H9 (cell line): ENCODE measurements around the gene ELMO2. TPM values are rescaled to one million over a fixed set of nuclear protein-coding genes. Genes with fewer than 3 reads are reported as not detected.
A peak's percentile ranks its signal among the peaks of the same experiment; 100 is the strongest.

ENCODE experiments used
- DNase-seq: peaks from one replicate; pipeline ENCODE4 v3.0.0-alpha.2; 2017
- H2AFZ ChIP-seq: one replicate; pipeline ENCODE4 v1.6.1; 2013; ENCODE audit warnings: mild to moderate bottlenecking, low read length, control low read depth, moderate library complexity
- H2AK5ac ChIP-seq: 2 replicates; pipeline ENCODE4 v1.6.1; 2013; ENCODE audit warnings: low read length, control low read depth, mixed read lengths; ENCODE audit not compliant: insufficient read length
- H2BK120ac ChIP-seq: one replicate; pipeline ENCODE4 v1.6.1; 2013; ENCODE audit warnings: low read depth, mild to moderate bottlenecking, low read length, control low read depth, inconsistent platforms; ENCODE audit not compliant: poor library complexity, severe bottlenecking
- H2BK12ac ChIP-seq: 2 replicates; pipeline ENCODE4 v1.6.1; 2013; ENCODE audit warnings: low read length, control low read depth, mixed read lengths, low read depth; ENCODE audit not compliant: insufficient read length
- H2BK15ac ChIP-seq: 2 replicates; pipeline ENCODE4 v1.6.1; 2013; ENCODE audit warnings: low read depth, low read length, control low read depth
- H2BK20ac ChIP-seq: one replicate; pipeline ENCODE4 v1.6.1; 2013; ENCODE audit warnings: low read depth, mild to moderate bottlenecking, low read length, control low read depth, inconsistent platforms; ENCODE audit not compliant: poor library complexity, severe bottlenecking
- H2BK5ac ChIP-seq: 2 replicates; pipeline ENCODE4 v1.6.1; 2013; ENCODE audit warnings: low read length, control low read depth, mixed read lengths; ENCODE audit not compliant: insufficient read length
- H3K14ac ChIP-seq: 2 replicates; pipeline ENCODE4 v1.6.1; 2013; ENCODE audit warnings: low read length, control low read depth; ENCODE audit not compliant: insufficient read depth
- H3K18ac ChIP-seq: 2 replicates; pipeline ENCODE4 v1.6.1; 2013; ENCODE audit warnings: low read depth, mild to moderate bottlenecking, mixed read lengths, low read length, control low read depth; ENCODE audit not compliant: insufficient read length
- H3K23ac ChIP-seq: 2 replicates; pipeline ENCODE4 v1.6.1; 2013; ENCODE audit warnings: low read length, control low read depth, mixed read lengths, low read depth; ENCODE audit not compliant: insufficient read length
- H3K23me2 ChIP-seq: 2 replicates; pipeline ENCODE4 v1.6.1; 2013; ENCODE audit warnings: low read depth, mild to moderate bottlenecking, mixed read lengths, low read length, control low read depth; ENCODE audit not compliant: insufficient read length, poor library complexity, severe bottlenecking
- H3K27ac ChIP-seq: 2 replicates; pipeline ENCODE4 v1.5.1; 2013; ENCODE audit warnings: low read length, control low read depth, mixed read lengths, low read depth; ENCODE audit not compliant: insufficient read length
- H3K27me3 ChIP-seq: 2 replicates; pipeline ENCODE4 v1.6.1; 2013; ENCODE audit warnings: low read length, control low read depth, inconsistent platforms; ENCODE audit not compliant: insufficient read depth
- H3K4ac ChIP-seq: 2 replicates; pipeline ENCODE4 v1.6.1; 2013; ENCODE audit warnings: low read depth, mild to moderate bottlenecking, control low read depth, inconsistent platforms, low read length, moderate library complexity
- H3K4me1 ChIP-seq: 2 replicates; pipeline ENCODE4 v1.6.1; 2013; ENCODE audit warnings: low read length, control low read depth, inconsistent platforms; ENCODE audit not compliant: insufficient read depth
- H3K4me2 ChIP-seq: 2 replicates; pipeline ENCODE4 v1.6.1; 2013; ENCODE audit warnings: low read length, control low read depth, mixed read lengths; ENCODE audit not compliant: insufficient read length, insufficient read depth
- H3K56ac ChIP-seq: 2 replicates; pipeline ENCODE4 v1.6.1; 2013; ENCODE audit warnings: low read depth, mild to moderate bottlenecking, mixed read lengths, low read length, control low read depth; ENCODE audit not compliant: insufficient read length
- H3K79me1 ChIP-seq: 2 replicates; pipeline ENCODE4 v1.6.1; 2013; ENCODE audit warnings: low read depth, mild to moderate bottlenecking, moderate library complexity, low read length, control low read depth, inconsistent platforms; ENCODE audit not compliant: insufficient read depth, poor library complexity, severe bottlenecking
- H3K79me2 ChIP-seq: 2 replicates; pipeline ENCODE4 v1.6.1; 2013; ENCODE audit warnings: low read length, control low read depth, inconsistent platforms; ENCODE audit not compliant: insufficient read depth
- H3K9ac ChIP-seq: 2 replicates; pipeline ENCODE4 v1.6.1; 2013; ENCODE audit warnings: low read length, control low read depth, mixed read lengths; ENCODE audit not compliant: insufficient read length; ENCODE audit errors: extremely low read depth
- H3K9me3 ChIP-seq: one replicate; pipeline ENCODE4 v1.6.1; 2013; ENCODE audit warnings: low read depth, low read length, inconsistent platforms; ENCODE audit not compliant: control insufficient read depth
- H3T11ph ChIP-seq: one replicate; pipeline ENCODE4 v1.6.1; 2013; ENCODE audit warnings: mild to moderate bottlenecking, low read length, control low read depth, inconsistent platforms
- H4K20me1 ChIP-seq: one replicate; pipeline ENCODE4 v1.6.1; 2013; ENCODE audit not compliant: control insufficient read depth, insufficient read length, insufficient read depth
- H4K5ac ChIP-seq: 2 replicates; pipeline ENCODE4 v1.6.1; 2013; ENCODE audit warnings: low read depth, mild to moderate bottlenecking, mixed read lengths, low read length, control low read depth; ENCODE audit not compliant: insufficient read length
- H4K8ac ChIP-seq: replicated peaks from 2 replicates; pipeline ENCODE4 v1.6.1; 2013; ENCODE audit warnings: low read length, control low read depth, mixed read lengths, low read depth; ENCODE audit not compliant: insufficient read length
- H4K91ac ChIP-seq: 2 replicates; pipeline ENCODE4 v1.6.1; 2013; ENCODE audit warnings: low read depth, mild to moderate bottlenecking, moderate library complexity, mixed read lengths, low read length, control low read depth; ENCODE audit not compliant: insufficient read length
- H3K27ac Mint-ChIP-seq, 3 experiments: 2 replicates in 2 of 3; 3 replicates in 1 of 3; pipeline ENCODE4 v1.8.0; 2020 to 2021; ENCODE audit warnings: mixed read lengths in 3 of 3, mild to moderate bottlenecking in 1 of 3, moderate library complexity in 1 of 3
- H3K27me3 Mint-ChIP-seq: 2 replicates; pipeline ENCODE4 v1.8.0; 2021; ENCODE audit warnings: low read depth, mild to moderate bottlenecking, moderate library complexity, mixed read lengths
- H3K36me3 Mint-ChIP-seq, 3 experiments: 2 replicates in 2 of 3; 3 replicates in 1 of 3; pipeline ENCODE4 v1.8.0; 2020 to 2021; ENCODE audit warnings: low read depth in 3 of 3, mixed read lengths in 3 of 3; ENCODE audit not compliant: insufficient read depth in 1 of 3
- H3K4me1 Mint-ChIP-seq, 2 experiments: 2 replicates each; pipeline ENCODE4 v1.8.0; 2020; ENCODE audit warnings: mixed read lengths in 2 of 2
- H3K4me3 Mint-ChIP-seq, 2 experiments: 2 replicates in 1 of 2; 3 replicates in 1 of 2; pipeline ENCODE4 v1.8.0; 2020 to 2021; ENCODE audit warnings: mild to moderate bottlenecking in 2 of 2, mixed read lengths in 2 of 2, moderate library complexity in 1 of 2
- H3K9me3 Mint-ChIP-seq, 2 experiments: 2 replicates in 1 of 2; 3 replicates in 1 of 2; pipeline ENCODE4 v1.8.0; 2020; ENCODE audit warnings: mild to moderate bottlenecking in 2 of 2, mixed read lengths in 2 of 2, moderate library complexity in 1 of 2
- WGBS: extraction: QIAGEN DNeasy Blood & Tissue Kit; methylation state at CpG from one replicate; pipeline ENCODE4 v1.1.7; 2013; ENCODE audit warnings: missing lambda C conversion rate, low lambda C conversion rate, mixed read lengths; ENCODE audit not compliant: insufficient read length; ENCODE audit errors: extremely low coverage; 5-methylcytosine and 5-hydroxymethylcytosine counted together
- total RNA-seq: library from RNA; stranded (reverse); gene quantifications from 2 replicates; pipeline ENCODE4 v1.2.1, GENCODE V29; 2021
- TF ChIP-seq, protein P1 (sequence below): fragments of 200-600 bp; sonication (generic); conservative IDR thresholded peaks from 3 replicates; pipeline ENCODE4 v1.8.0; 2021; ENCODE audit warnings: antibody characterized with exemption, mild to moderate bottlenecking

ELMO2 gene
- total RNA-seq, 1 experiment from 2014 or later: 32.5 TPM

DNA sequence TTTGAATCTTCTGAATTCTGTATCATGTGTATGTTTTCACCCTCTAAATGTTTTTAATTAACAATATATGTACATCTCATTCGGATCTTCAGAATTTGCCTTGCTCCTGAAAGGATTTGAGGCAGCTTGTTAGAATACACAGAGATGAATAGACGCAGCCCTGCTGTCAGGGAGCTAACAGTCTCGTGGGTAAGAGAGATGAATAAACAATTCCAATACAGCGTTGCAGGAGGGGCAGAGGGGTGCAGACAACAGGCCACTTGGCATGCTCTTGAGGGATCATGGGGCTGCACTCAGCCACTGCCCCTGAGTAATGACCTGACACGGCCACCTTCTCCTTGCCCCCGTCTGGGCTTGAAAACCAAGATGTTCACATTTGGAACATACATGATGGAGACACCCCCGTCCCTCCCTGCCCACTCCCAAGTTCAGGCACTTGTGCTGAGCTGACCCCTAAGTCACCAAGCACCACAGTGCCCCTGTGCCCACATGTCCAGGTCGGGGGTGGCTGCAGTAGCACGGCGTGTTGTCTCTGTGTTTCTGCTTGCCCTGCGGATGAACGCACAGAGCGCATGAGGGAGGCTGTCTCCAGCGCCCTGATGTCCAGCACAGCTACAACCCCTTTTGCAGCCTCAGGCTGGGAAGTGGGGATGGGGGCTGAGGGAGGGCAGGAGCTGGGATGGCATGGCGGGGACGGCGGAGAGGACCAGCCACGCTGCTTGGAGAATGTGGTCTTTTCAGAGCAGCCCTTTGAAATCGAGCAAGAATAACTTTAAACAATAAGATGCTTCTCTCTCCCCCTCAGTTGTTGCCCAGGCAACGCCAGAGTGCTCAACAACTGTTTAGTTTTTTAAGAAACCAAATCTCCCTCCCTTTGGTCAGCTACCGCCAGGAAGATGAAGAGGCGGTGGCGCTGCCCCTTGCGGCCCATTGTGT lies 65.1 kb downstream of the ELMO2 start:
- no peak overlapping the region for H2BK120ac ChIP-seq
- no peaks in the 10 kb centered on the region for H3K4me1 ChIP-seq
- no peak overlapping the region for H3T11ph ChIP-seq
- TF ChIP-seq, protein P1, sequence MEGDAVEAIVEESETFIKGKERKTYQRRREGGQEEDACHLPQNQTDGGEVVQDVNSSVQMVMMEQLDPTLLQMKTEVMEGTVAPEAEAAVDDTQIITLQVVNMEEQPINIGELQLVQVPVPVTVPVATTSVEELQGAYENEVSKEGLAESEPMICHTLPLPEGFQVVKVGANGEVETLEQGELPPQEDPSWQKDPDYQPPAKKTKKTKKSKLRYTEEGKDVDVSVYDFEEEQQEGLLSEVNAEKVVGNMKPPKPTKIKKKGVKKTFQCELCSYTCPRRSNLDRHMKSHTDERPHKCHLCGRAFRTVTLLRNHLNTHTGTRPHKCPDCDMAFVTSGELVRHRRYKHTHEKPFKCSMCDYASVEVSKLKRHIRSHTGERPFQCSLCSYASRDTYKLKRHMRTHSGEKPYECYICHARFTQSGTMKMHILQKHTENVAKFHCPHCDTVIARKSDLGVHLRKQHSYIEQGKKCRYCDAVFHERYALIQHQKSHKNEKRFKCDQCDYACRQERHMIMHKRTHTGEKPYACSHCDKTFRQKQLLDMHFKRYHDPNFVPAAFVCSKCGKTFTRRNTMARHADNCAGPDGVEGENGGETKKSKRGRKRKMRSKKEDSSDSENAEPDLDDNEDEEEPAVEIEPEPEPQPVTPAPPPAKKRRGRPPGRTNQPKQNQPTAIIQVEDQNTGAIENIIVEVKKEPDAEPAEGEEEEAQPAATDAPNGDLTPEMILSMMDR: no peak
- H3K4ac ChIP-seq: no peak overlapping the region
- DNase-seq: no peak
- H3K79me2 ChIP-seq: no peaks in the 10 kb centered on the region
- no peak overlapping the region for H2BK5ac ChIP-seq
- no peaks in the 10 kb centered on the region for H3K79me1 ChIP-seq
- no peak overlapping the region for H2BK12ac ChIP-seq
- no peaks in the 10 kb centered on the region for H3K23me2 ChIP-seq
- no peak overlapping the region for H2AFZ ChIP-seq
- no peak overlapping the region for H3K4me2 ChIP-seq
- H2BK15ac ChIP-seq: no peak overlapping the region
- peaks cover 75% of the 10 kb centered on the region for H3K27me3 Mint-ChIP-seq
- peaks cover 0 to 4% (median 3%) of the 10 kb centered on the region in 3 experiments; a peak in 3 of 7 replicates for H3K36me3 Mint-ChIP-seq
- no peaks in the 10 kb centered on the region; the same call in 1 of the 2 replicates for H3K27me3 ChIP-seq
- H3K14ac ChIP-seq: peak overlapping the region; percentile 21; the same call in 1 of the 2 replicates
- no peaks in the 10 kb centered on the region for H3K9me3 ChIP-seq
- peaks cover 9 to 31% of the 10 kb centered on the region in 2 experiments for H3K4me1 Mint-ChIP-seq
- no peak overlapping the region for H4K91ac ChIP-seq
- H3K27ac Mint-ChIP-seq: no peak overlapping the region
- H4K20me1 ChIP-seq: no peaks in the 10 kb centered on the region
- H2AK5ac ChIP-seq: no peak overlapping the region
- H3K9me3 Mint-ChIP-seq: no peaks in the 10 kb centered on the region
- no peak overlapping the region for H4K5ac ChIP-seq
- no peak overlapping the region for H3K9ac ChIP-seq
- no peak overlapping the region for H2BK20ac ChIP-seq
- no peak overlapping the region for H3K18ac ChIP-seq
- no CpG with 5 or more reads among the region's 24 CpGs for WGBS
- no peak overlapping the region for H3K56ac ChIP-seq
- H3K27ac ChIP-seq: no peak overlapping the region
- H4K8ac ChIP-seq: no peak overlapping the region
- no peak overlapping the region for H3K4me3 Mint-ChIP-seq
- no peak overlapping the region for H3K23ac ChIP-seq
